ENCODE measurements around the gene TGOLN2. TPM values are rescaled to one million over a fixed set of nuclear protein-coding genes. Genes with fewer than 3 reads are reported as not detected.
"Not testable (repeated sequence)": the region's sequence is repeated elsewhere in the genome, so short reads cannot be mapped to it uniquely, and the experiment has no call there.

Gene TGOLN2
- total and polyA plus RNA-seq, 4 donors: 56.7 to 114 (median 67.5) TPM

DNA sequence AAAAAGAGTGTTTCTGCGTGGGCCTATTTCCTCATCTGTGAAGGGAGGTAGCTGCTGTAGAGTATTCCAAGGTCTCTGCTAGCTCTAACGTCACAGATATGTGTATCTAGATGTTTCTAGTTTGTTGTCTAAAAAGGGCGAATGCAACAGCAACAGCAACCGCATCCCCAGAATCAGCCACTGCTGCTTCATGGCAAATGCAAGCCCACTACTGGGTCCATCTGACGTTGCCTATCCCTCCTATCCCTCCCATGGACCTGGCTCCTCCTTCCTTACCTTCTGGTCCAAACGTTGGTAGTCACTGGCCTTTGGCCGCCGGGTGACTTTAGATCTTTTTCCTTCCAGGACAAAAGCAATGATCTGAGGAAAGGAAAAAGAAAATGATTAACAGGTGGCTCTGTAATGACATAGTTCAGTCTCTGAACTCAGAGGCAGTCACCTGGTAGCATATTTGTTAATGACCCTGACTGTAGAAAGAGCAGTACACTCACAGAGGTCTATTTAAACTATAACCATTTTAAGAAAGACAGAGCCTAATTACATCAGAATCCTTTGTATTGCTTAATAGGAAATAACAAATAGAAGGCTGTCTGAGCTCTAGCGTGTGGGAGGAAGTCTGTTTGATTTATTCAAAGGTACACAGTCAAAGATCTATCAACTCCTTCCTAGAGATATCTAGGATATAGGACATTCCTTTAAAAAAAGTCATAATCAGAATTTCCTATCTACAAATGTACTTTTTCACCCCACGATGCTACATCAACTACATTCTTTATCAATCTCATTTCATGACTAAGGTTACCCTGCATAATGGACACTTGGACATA, 2.9 kb downstream of the TGOLN2 start:
- no peak for DNase-seq (ENCODE audit: low spot score)
- Histone ChIP-seq H3K36me3 (ENCODE audit: control insufficient read depth in 4 of 4, insufficient read depth in 3 of 4, low read depth in 1 of 4, low read length in 3 of 4) (peaks cover 0 to 27% (median 22%) of the 10 kb centered on the region in 4 donors), H3K9ac (ENCODE audit: low read depth in 1 of 2, low read length in 2 of 2) (peak overlapping the region; percentile 58 to 81), H3K4me1 (ENCODE audit: control insufficient read depth in 4 of 4, insufficient read depth in 4 of 4, low read length in 3 of 4) (peaks cover 11 to 53% (median 35%) of the 10 kb centered on the region in 4 donors), H3K9me3 (ENCODE audit: control insufficient read depth in 4 of 4, low read length in 3 of 4) (no peaks in the 10 kb centered on the region), H3K4me3 (ENCODE audit: low read depth in 1 of 3, low read length in 3 of 3) (peak overlapping the region; percentile 79 to 98 (median 95)), H3K27me3 (ENCODE audit: control insufficient read depth in 4 of 4, insufficient read depth in 4 of 4, low read length in 3 of 4) (no peaks in the 10 kb centered on the region), H3K27ac (ENCODE audit: low read depth in 1 of 2, low read length in 2 of 2) (peak overlapping the region; percentile 92 to 99)
- WGBS: 12% methylated on average over 10 of the region's 10 CpGs
- peak; percentile 14 for TF ChIP-seq FOXA1 (IDR thresholded peaks at IDR 0.05)
- TF ChIP-seq, protein P1, sequence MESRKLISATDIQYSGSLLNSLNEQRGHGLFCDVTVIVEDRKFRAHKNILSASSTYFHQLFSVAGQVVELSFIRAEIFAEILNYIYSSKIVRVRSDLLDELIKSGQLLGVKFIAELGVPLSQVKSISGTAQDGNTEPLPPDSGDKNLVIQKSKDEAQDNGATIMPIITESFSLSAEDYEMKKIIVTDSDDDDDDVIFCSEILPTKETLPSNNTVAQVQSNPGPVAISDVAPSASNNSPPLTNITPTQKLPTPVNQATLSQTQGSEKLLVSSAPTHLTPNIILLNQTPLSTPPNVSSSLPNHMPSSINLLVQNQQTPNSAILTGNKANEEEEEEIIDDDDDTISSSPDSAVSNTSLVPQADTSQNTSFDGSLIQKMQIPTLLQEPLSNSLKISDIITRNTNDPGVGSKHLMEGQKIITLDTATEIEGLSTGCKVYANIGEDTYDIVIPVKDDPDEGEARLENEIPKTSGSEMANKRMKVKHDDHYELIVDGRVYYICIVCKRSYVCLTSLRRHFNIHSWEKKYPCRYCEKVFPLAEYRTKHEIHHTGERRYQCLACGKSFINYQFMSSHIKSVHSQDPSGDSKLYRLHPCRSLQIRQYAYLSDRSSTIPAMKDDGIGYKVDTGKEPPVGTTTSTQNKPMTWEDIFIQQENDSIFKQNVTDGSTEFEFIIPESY (IDR thresholded peaks at IDR 0.05): peak; percentile 94
- TF ChIP-seq, protein P2, sequence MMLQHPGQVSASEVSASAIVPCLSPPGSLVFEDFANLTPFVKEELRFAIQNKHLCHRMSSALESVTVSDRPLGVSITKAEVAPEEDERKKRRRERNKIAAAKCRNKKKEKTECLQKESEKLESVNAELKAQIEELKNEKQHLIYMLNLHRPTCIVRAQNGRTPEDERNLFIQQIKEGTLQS (IDR thresholded peaks at IDR 0.05): peak; percentile 73
- TF ChIP-seq RAD21 (IDR thresholded peaks at IDR 0.05): peak in 1 of 2 donors; percentile 38
- TF ChIP-seq RXRA (IDR thresholded peaks at IDR 0.05): peak; percentile 82 to 96
- peak; percentile 96 for TF ChIP-seq SP1 (IDR thresholded peaks at IDR 0.05)
- peak; percentile 51 to 85 for TF ChIP-seq EGR1 (IDR thresholded peaks at IDR 0.05; ENCODE audit: low read depth in 2 of 2)
- peak; percentile 83 for TF ChIP-seq YY1 (IDR thresholded peaks at IDR 0.05)
- TF ChIP-seq JUND (IDR thresholded peaks at IDR 0.05): peak; percentile 70 to 93
- TF ChIP-seq TAF1 (conservative IDR thresholded peaks at IDR 0.05): peak; percentile 88
- TF ChIP-seq HNF4A (conservative IDR thresholded peaks at IDR 0.05): peak; percentile 90 to 92
- TF ChIP-seq, protein P3, sequence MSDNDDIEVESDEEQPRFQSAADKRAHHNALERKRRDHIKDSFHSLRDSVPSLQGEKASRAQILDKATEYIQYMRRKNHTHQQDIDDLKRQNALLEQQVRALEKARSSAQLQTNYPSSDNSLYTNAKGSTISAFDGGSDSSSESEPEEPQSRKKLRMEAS (IDR thresholded peaks at IDR 0.05): peak; percentile 94
- TF ChIP-seq NR2F2 (IDR thresholded peaks at IDR 0.05): peak; percentile 47
- TF ChIP-seq HNF4G (IDR thresholded peaks at IDR 0.05): peak; percentile 61
- no peak for TF ChIP-seq GABPA (IDR thresholded peaks at IDR 0.05 in 1 of 2, conservative IDR thresholded peaks at IDR 0.05 in 1 of 2)
- no peak for TF ChIP-seq FOXA2 (IDR thresholded peaks at IDR 0.05)
- TF ChIP-seq, protein P4, sequence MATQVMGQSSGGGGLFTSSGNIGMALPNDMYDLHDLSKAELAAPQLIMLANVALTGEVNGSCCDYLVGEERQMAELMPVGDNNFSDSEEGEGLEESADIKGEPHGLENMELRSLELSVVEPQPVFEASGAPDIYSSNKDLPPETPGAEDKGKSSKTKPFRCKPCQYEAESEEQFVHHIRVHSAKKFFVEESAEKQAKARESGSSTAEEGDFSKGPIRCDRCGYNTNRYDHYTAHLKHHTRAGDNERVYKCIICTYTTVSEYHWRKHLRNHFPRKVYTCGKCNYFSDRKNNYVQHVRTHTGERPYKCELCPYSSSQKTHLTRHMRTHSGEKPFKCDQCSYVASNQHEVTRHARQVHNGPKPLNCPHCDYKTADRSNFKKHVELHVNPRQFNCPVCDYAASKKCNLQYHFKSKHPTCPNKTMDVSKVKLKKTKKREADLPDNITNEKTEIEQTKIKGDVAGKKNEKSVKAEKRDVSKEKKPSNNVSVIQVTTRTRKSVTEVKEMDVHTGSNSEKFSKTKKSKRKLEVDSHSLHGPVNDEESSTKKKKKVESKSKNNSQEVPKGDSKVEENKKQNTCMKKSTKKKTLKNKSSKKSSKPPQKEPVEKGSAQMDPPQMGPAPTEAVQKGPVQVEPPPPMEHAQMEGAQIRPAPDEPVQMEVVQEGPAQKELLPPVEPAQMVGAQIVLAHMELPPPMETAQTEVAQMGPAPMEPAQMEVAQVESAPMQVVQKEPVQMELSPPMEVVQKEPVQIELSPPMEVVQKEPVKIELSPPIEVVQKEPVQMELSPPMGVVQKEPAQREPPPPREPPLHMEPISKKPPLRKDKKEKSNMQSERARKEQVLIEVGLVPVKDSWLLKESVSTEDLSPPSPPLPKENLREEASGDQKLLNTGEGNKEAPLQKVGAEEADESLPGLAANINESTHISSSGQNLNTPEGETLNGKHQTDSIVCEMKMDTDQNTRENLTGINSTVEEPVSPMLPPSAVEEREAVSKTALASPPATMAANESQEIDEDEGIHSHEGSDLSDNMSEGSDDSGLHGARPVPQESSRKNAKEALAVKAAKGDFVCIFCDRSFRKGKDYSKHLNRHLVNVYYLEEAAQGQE (IDR thresholded peaks at IDR 0.05): peak; percentile 83
- TF ChIP-seq, protein P5, sequence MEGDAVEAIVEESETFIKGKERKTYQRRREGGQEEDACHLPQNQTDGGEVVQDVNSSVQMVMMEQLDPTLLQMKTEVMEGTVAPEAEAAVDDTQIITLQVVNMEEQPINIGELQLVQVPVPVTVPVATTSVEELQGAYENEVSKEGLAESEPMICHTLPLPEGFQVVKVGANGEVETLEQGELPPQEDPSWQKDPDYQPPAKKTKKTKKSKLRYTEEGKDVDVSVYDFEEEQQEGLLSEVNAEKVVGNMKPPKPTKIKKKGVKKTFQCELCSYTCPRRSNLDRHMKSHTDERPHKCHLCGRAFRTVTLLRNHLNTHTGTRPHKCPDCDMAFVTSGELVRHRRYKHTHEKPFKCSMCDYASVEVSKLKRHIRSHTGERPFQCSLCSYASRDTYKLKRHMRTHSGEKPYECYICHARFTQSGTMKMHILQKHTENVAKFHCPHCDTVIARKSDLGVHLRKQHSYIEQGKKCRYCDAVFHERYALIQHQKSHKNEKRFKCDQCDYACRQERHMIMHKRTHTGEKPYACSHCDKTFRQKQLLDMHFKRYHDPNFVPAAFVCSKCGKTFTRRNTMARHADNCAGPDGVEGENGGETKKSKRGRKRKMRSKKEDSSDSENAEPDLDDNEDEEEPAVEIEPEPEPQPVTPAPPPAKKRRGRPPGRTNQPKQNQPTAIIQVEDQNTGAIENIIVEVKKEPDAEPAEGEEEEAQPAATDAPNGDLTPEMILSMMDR (IDR thresholded peaks at IDR 0.05; ENCODE audit: low read depth, low read length, missing input control): no peak

DNA sequence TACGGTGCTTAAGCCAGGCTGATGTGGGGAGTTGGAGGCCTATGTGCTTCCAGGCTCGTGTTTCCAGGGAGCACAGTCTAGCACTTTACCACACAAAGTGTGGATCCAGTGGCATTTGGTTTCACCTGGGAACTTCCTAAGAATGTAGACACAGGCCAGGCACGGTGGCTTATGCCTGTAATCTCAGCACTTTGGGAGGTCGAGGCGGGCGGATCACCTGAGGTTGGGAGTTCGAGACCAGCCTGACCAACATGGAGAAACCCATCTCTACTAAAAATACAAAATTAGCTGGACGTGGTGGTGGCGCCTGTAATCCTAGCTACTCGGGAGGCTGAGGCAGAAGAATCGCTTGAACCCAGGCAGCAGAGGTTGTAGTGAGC, 3.8 kb downstream of the TGOLN2 start:
- Histone ChIP-seq H3K27ac (ENCODE audit: low read depth in 1 of 2, low read length in 2 of 2) (peak overlapping the region; percentile 92 to 99), H3K4me1 (ENCODE audit: control insufficient read depth in 4 of 4, insufficient read depth in 4 of 4, low read length in 3 of 4) (peaks cover 11 to 53% (median 35%) of the 10 kb centered on the region in 4 donors), H3K36me3 (ENCODE audit: control insufficient read depth in 4 of 4, insufficient read depth in 3 of 4, low read depth in 1 of 4, low read length in 3 of 4) (peaks cover 0 to 27% (median 24%) of the 10 kb centered on the region in 4 donors)
- not testable (repeated sequence) for H3K27me3 ChIP-seq (ENCODE audit: control insufficient read depth in 4 of 4, insufficient read depth in 4 of 4, low read length in 3 of 4); DNase-seq (ENCODE audit: low spot score); H3K4me3 ChIP-seq (ENCODE audit: low read depth in 1 of 3, low read length in 3 of 3); H3K9me3 ChIP-seq (ENCODE audit: control insufficient read depth in 4 of 4, low read length in 3 of 4); H3K9ac ChIP-seq (ENCODE audit: low read depth in 1 of 2, low read length in 2 of 2)
- 76% methylated on average over 11 of the region's 11 CpGs for WGBS
